GM19372 (cell line): Measurements from ENCODE around the gene LRRN4CL.
"Not testable (repeated sequence)": the region's sequence is repeated elsewhere in the genome, so short reads cannot be mapped to it uniquely, and the experiment has no call there.

Experiments used
- ATAC-seq: cut with Tn5 transposase; IDR thresholded peaks from one replicate; pipeline ENCODE4 v1.9.1; 2021; ENCODE audit warnings: mild to moderate bottlenecking, low read depth, moderate library complexity; ENCODE audit not compliant: unreplicated experiment

The LRRN4CL gene

GRCh38 chr11:62677714-62678113, 11.6 kb downstream of the LRRN4CL start:
- ATAC-seq = no peak

- no peak for ATAC-seq
Measured at GRCh38 chr11:62677156-62677555, 12.2 kb downstream of the LRRN4CL start.

- no peak for ATAC-seq
Measured at GRCh38 chr11:62676698-62677097, 12.6 kb downstream of the LRRN4CL start.

GRCh38 chr11:62675415-62675814, 13.9 kb downstream of the LRRN4CL start:
- ATAC-seq = not testable (repeated sequence)

GRCh38 chr11:62673196-62673525, 16.2 kb downstream of the LRRN4CL start:
- ATAC-seq = no peak

- peak; percentile 61 for ATAC-seq
Measured at GRCh38 chr11:62671608-62672389, 17.5 kb downstream of the LRRN4CL start, which contains the start of the genes LBHD1 and UQCC3. TSS of gene LBHD1 (minus strand) at chr11:62672267. CDS start at chr11:62670031, 2,236 bp downstream. TSS of gene UQCC3 (plus strand) at chr11:62671673. CDS start at chr11:62671746, 73 bp downstream.

- no peak for ATAC-seq
Measured at GRCh38 chr11:62671236-62671607, 18.1 kb downstream of the LRRN4CL start.

- no peak for ATAC-seq
Measured at GRCh38 chr11:62669420-62670161, 19.7 kb downstream of the LRRN4CL start.

- no peak for ATAC-seq
Measured at GRCh38 chr11:62667460-62667859, 21.9 kb downstream of the LRRN4CL start.

- ATAC-seq = no peak
Measured at GRCh38 chr11:62666259-62666926, 22.9 kb downstream of the LRRN4CL start.

GRCh38 chr11:62665599-62666258, 23.6 kb downstream of the LRRN4CL start:
- peak; percentile 3 for ATAC-seq

GRCh38 chr11:62665075-62665598, 24.2 kb downstream of the LRRN4CL start, which contains the start of the genes C11orf98 and CSKMT:
TSS of gene C11orf98 (minus strand) at chr11:62665210. CDS start at chr11:62665169, 41 bp downstream.
TSS of gene CSKMT (plus strand) at chr11:62665312. CDS start at chr11:62665880, 568 bp downstream.
- ATAC-seq = peak; percentile 82

- peak; percentile 1 for ATAC-seq
Measured at GRCh38 chr11:62664405-62665074, 24.8 kb downstream of the LRRN4CL start.

GRCh38 chr11:62656796-62657429, 32.4 kb downstream of the LRRN4CL start:
- no peak for ATAC-seq

GRCh38 chr11:62654297-62654696, 35.0 kb downstream of the LRRN4CL start:
- ATAC-seq = no peak

- ATAC-seq = no peak
Measured at GRCh38 chr11:62652161-62653006, 36.9 kb downstream of the LRRN4CL start.

GRCh38 chr11:62650283-62650682, 39.0 kb downstream of the LRRN4CL start:
- not testable (repeated sequence) for ATAC-seq

GRCh38 chr11:62649486-62649885, 39.8 kb downstream of the LRRN4CL start:
- ATAC-seq = no peak
